Mesenchymal stem cell (in vitro differentiated cells and primary cell): ENCODE measurements around the gene BCL3.

Experiments used
- DNase-seq: peaks from one replicate; pipeline ENCODE4 v3.0.0-alpha.2; 2013
- H2AFZ ChIP-seq: one replicate; pipeline ENCODE4 v1.6.1; 2013; ENCODE audit warnings: low read depth, mild to moderate bottlenecking, control low read depth, inconsistent platforms, low read length, moderate library complexity
- H2AK5ac ChIP-seq: 2 replicates; pipeline ENCODE4 v1.6.1; 2013; ENCODE audit warnings: low read length, moderate library complexity, mild to moderate bottlenecking, inconsistent platforms; ENCODE audit not compliant: severe bottlenecking
- H2BK120ac ChIP-seq: one replicate; pipeline ENCODE4 v1.6.1; 2013; ENCODE audit warnings: low read depth, mild to moderate bottlenecking, inconsistent platforms, low read length, moderate library complexity
- H2BK12ac ChIP-seq, 2 experiments: one replicate each; pipeline ENCODE4 v1.6.1; 2013; ENCODE audit warnings: inconsistent platforms in 2 of 2, low read length in 2 of 2, mild to moderate bottlenecking in 2 of 2, moderate library complexity in 2 of 2, control low read depth in 1 of 2
- H2BK15ac ChIP-seq: one replicate; pipeline ENCODE4 v1.6.1; 2013; ENCODE audit warnings: mild to moderate bottlenecking, low read depth, inconsistent platforms; ENCODE audit not compliant: poor library complexity, severe bottlenecking
- H2BK5ac ChIP-seq: 2 replicates; pipeline ENCODE4 v1.6.1; 2013; ENCODE audit warnings: low read depth, mild to moderate bottlenecking, low read length, control low read depth, inconsistent platforms; ENCODE audit not compliant: poor library complexity, severe bottlenecking
- H3K14ac ChIP-seq, 2 experiments: one replicate each; pipeline ENCODE4 v1.6.1; 2013; ENCODE audit warnings: inconsistent platforms in 2 of 2, low read length in 2 of 2, control low read depth in 1 of 2, mild to moderate bottlenecking in 1 of 2, moderate library complexity in 1 of 2
- H3K18ac ChIP-seq, 2 experiments: one replicate each; pipeline ENCODE4 v1.6.1; 2013; ENCODE audit warnings: inconsistent platforms in 2 of 2, low read length in 2 of 2, control low read depth in 1 of 2, low read depth in 1 of 2, mild to moderate bottlenecking in 1 of 2
- H3K23ac ChIP-seq, 2 experiments: one replicate each; pipeline ENCODE4 v1.6.1; 2013; ENCODE audit warnings: inconsistent platforms in 2 of 2, low read length in 2 of 2, mild to moderate bottlenecking in 2 of 2, moderate library complexity in 2 of 2, control low read depth in 1 of 2
- H3K27ac ChIP-seq: 2 replicates; pipeline ENCODE4 v1.5.1; 2013; ENCODE audit warnings: mild to moderate bottlenecking, moderate library complexity, low read length, control low read depth, inconsistent platforms; ENCODE audit not compliant: poor library complexity, severe bottlenecking
- H3K27me3 ChIP-seq, 2 experiments: 2 replicates each; pipeline versions ENCODE4 v1.6.1 to v1.7.0; 2013; ENCODE audit warnings: low read length in 2 of 2, mild to moderate bottlenecking in 2 of 2, moderate library complexity in 2 of 2, control low read depth in 1 of 2, inconsistent platforms in 1 of 2; ENCODE audit not compliant: control insufficient read depth in 1 of 2, insufficient read depth in 1 of 2
- H3K36me3 ChIP-seq, 2 experiments: 2 replicates each; pipeline versions ENCODE4 v1.6.1 to v1.7.0; 2013; ENCODE audit warnings: low read length in 2 of 2, control low read depth in 1 of 2, inconsistent platforms in 1 of 2, low read depth in 1 of 2, mild to moderate bottlenecking in 1 of 2; ENCODE audit not compliant: insufficient read depth in 2 of 2, control insufficient read depth in 1 of 2
- H3K4ac ChIP-seq, 2 experiments: one replicate each; pipeline ENCODE4 v1.6.1; 2013; ENCODE audit warnings: inconsistent platforms in 2 of 2, low read length in 2 of 2, mild to moderate bottlenecking in 2 of 2, moderate library complexity in 2 of 2, control low read depth in 1 of 2, low read depth in 1 of 2
- H3K4me1 ChIP-seq: 2 replicates; pipeline ENCODE4 v1.6.1; 2013; ENCODE audit warnings: low read depth, low read length, control low read depth; ENCODE audit not compliant: control insufficient read depth, insufficient read depth
- H3K4me2 ChIP-seq: 2 replicates; pipeline ENCODE4 v1.6.1; 2013; ENCODE audit warnings: low read length, mild to moderate bottlenecking, inconsistent platforms; ENCODE audit not compliant: poor library complexity, severe bottlenecking
- H3K4me3 ChIP-seq, 2 experiments: 2 replicates each; pipeline versions ENCODE4 v1.5.1 to v1.7.0; 2013; ENCODE audit warnings: low read length in 2 of 2, mild to moderate bottlenecking in 2 of 2, control low read depth in 1 of 2, low read depth in 1 of 2; ENCODE audit not compliant: insufficient read depth in 1 of 2
- H3K79me1 ChIP-seq: replicated peaks from 2 replicates; pipeline ENCODE4 v1.6.1; 2013; ENCODE audit warnings: mild to moderate bottlenecking, control low read depth, low read length, inconsistent platforms; ENCODE audit not compliant: poor library complexity, severe bottlenecking
- H3K9ac ChIP-seq: 2 replicates; pipeline ENCODE4 v1.7.0; 2013; ENCODE audit warnings: mild to moderate bottlenecking, low read length, moderate library complexity
- H3K9me3 ChIP-seq: 2 replicates; pipeline ENCODE4 v1.7.0; 2013; ENCODE audit warnings: mild to moderate bottlenecking, low read length; ENCODE audit not compliant: control insufficient read depth
- H4K8ac ChIP-seq: one replicate; pipeline ENCODE4 v1.6.1; 2013; ENCODE audit warnings: inconsistent platforms, mild to moderate bottlenecking, low read length, moderate library complexity
- H4K91ac ChIP-seq: one replicate; pipeline ENCODE4 v1.6.1; 2013; ENCODE audit warnings: mild to moderate bottlenecking, low read length, inconsistent platforms
- WGBS: methylation state at CpG from one replicate; pipeline ENCODE4 v1.1.7; 2013; ENCODE audit warnings: mixed read lengths; 5-methylcytosine and 5-hydroxymethylcytosine counted together

Gene BCL3

DNA sequence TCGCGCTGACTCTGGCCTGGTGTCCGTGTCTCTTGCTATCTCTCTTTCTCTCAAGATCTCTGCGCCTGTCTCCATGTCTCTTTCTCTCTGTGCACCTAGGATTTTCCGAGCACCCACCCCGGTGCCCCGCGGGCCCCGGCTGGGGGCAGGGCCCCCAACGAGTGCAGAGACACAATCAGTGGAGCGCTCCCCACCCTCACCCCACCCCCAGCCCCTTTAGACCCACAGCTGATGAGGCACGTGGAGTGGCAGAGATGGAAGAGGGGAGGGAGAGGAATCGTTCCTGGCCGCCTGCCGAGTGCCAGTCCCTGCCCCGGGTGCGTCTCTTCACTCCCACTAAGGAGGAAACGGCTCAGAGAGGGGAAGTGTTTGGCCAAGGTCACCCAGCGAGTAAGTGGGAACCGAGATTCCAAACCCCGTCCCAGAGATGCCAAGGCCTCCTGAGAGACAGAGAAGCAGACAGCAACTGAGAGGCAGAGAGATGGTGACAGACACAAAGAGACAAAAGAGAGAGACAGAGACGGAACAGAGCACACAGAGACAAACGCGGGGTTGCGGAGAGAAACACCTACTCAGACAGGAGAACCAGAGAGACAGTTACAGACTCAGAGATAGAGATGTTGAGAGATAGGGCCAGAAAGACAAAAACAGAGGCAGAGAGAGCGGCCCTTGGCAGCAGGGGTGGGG lies 626 bp upstream of the BCL3 start:
- Histone ChIP-seq H3K4me1 (peaks cover 34% of the 10 kb centered on the region), H2AFZ (no peak overlapping the region), H3K9me3 (no peaks in the 10 kb centered on the region), H3K4me3 (peak overlapping the region; percentile 66 to 84), H3K4me2 (peak overlapping the region; percentile 72), H3K36me3 (peaks cover 8 to 27% of the 10 kb centered on the region in 2 experiments), H3K4ac (peak overlapping the region; percentile 59 to 90), H4K91ac (peak overlapping the region; percentile 83), H3K79me1 (peaks cover 7% of the 10 kb centered on the region), H3K18ac (peak overlapping the region; percentile 58 to 75), H2BK12ac (peak overlapping the region; percentile 65 to 70), H3K27me3 (no peaks in the 10 kb centered on the region), H2BK5ac (peak overlapping the region; percentile 5), H2AK5ac (no peak overlapping the region), H4K8ac (peak overlapping the region; percentile 45), H3K9ac (peak overlapping the region; percentile 91), H3K23ac (peak overlapping the region in 1 of 2 experiments; percentile 86), H3K14ac (peak overlapping the region in 1 of 2 experiments; percentile 37), H3K27ac (peak overlapping the region; percentile 56), H2BK15ac (peak overlapping the region; percentile 93), H2BK120ac (peak overlapping the region; percentile 100)
- 2% methylated on average over 20 of the region's 26 CpGs for WGBS
- peak; percentile 86 for DNase-seq

DNA sequence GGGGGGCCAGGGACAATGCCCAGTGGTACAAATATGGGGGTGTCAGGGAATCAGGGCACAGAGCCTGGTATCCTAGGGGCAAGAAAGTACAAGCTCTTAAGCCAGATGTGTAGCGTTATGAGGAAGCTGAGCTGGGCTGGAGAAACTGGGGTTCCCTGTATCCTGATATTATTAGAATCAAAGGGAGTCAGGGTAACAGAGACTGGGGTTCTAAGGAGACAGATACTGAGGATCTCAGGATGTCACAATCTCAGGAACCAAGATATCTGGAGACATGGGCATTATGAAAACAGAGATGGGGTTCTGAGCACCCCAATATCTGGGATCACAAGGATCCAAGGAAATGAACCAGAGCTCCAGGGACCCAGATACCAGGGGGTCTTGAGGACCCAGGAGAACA lies 784 bp downstream of the BCL3 start:
- H3K4me1 ChIP-seq = peaks cover 46% of the 10 kb centered on the region
- H4K8ac ChIP-seq = no peak overlapping the region
- H3K14ac ChIP-seq = no peak overlapping the region
- peak overlapping the region in 1 of 2 experiments; percentile 93 for H3K18ac ChIP-seq
- no peak overlapping the region for H2AK5ac ChIP-seq
- peak overlapping the region in 1 of 2 experiments; percentile 28 for H3K23ac ChIP-seq
- H2BK12ac ChIP-seq = no peak overlapping the region
- H3K4ac ChIP-seq = peak overlapping the region in 1 of 2 experiments; percentile 89
- no peak overlapping the region for H2BK15ac ChIP-seq
- 45% methylated on average over 1 of the region's 1 CpG for WGBS
- DNase-seq = no peak
- no peak overlapping the region for H2AFZ ChIP-seq
- H3K4me3 ChIP-seq = peak overlapping the region in 1 of 2 experiments; percentile 83
- H3K9ac ChIP-seq = peak overlapping the region; percentile 89
- no peaks in the 10 kb centered on the region for H3K27me3 ChIP-seq
- peak overlapping the region; percentile 86 for H3K4me2 ChIP-seq
- no peaks in the 10 kb centered on the region for H3K9me3 ChIP-seq
- H2BK120ac ChIP-seq = peak overlapping the region; percentile 100
- H3K79me1 ChIP-seq = peaks cover 7% of the 10 kb centered on the region
- no peak overlapping the region for H3K27ac ChIP-seq
- H3K36me3 ChIP-seq = peaks cover 8 to 30% of the 10 kb centered on the region in 2 experiments
- no peak overlapping the region for H2BK5ac ChIP-seq
- H4K91ac ChIP-seq = peak overlapping the region; percentile 85

DNA sequence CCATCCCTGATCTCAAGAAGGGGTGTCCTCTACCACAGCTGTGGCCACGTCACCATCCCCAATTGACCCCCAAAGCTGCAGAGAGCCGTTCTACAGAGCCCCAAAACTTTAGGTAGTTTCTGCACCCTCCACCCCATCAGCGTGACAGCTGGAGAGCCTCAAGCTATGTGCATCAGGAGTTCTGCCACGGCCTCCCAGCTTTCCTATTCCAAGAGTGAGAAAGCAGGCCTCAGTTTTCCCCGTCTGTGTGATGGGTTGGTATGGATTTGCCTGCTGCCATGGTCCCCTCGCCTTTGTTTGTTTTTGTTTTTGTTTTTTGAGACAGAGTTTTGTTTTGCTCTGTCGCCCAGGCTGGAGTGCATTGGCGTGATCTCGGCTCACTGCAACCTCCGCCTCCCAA lies 1.5 kb downstream of the BCL3 start:
- Histone ChIP-seq H3K36me3 (peaks cover 8 to 34% of the 10 kb centered on the region in 2 experiments), H3K9ac (peak overlapping the region; percentile 89), H2AK5ac (no peak overlapping the region), H3K4me3 (peak overlapping the region in 1 of 2 experiments; percentile 83), H3K79me1 (peaks cover 7% of the 10 kb centered on the region), H3K14ac (no peak overlapping the region), H2AFZ (no peak overlapping the region), H3K4me2 (no peak overlapping the region), H2BK15ac (no peak overlapping the region), H2BK12ac (peak overlapping the region in 1 of 2 experiments; percentile 70), H4K8ac (no peak overlapping the region), H3K4me1 (peaks cover 49% of the 10 kb centered on the region), H4K91ac (no peak overlapping the region), H3K9me3 (no peaks in the 10 kb centered on the region), H3K27me3 (no peaks in the 10 kb centered on the region), H3K4ac (no peak overlapping the region), H3K23ac (no peak overlapping the region), H2BK120ac (no peak overlapping the region), H3K18ac (peak overlapping the region in 1 of 2 experiments; percentile 54), H3K27ac (no peak overlapping the region), H2BK5ac (no peak overlapping the region)
- DNase-seq = no peak
- 90% methylated on average over 10 of the region's 10 CpGs for WGBS

DNA sequence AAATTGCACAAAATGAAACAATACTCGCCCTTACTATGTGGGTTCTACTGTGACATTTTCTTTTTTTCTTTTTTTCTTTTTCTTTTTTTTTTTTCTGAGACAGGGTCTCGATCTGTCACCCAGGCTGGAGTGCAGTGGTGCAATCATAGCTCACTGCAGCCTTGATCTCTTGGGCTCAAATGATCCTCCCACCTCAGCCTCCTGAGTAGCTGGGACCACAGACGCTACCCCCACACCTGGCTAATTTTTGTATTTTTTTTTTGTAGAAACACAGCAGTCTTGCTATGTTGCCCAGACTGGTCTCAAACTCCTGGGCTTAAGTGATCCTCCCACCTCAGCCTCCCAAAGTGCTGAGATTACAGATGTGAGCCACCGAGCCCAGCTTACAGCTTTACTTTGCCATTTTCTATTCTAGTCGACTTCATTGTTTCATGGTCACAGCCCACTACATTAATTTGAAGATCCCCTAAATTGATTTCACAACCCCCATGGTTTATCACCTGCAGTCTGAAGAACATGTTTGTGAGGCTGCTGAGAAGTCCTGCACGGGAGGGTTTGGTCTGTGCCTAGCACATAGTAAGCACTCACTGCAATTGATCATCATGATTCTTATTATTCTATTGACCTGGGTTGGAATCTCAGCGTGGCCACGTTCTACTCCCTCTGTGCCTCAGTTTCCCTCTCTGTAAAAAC lies 3.8 kb downstream of the BCL3 start:
- peaks cover 52% of the 10 kb centered on the region for H3K4me1 ChIP-seq
- H2BK15ac ChIP-seq = no peak overlapping the region
- peak overlapping the region in 1 of 2 experiments; percentile 91 for H2BK12ac ChIP-seq
- H3K79me1 ChIP-seq = peaks cover 7% of the 10 kb centered on the region
- no peak overlapping the region for H3K4me2 ChIP-seq
- no peak overlapping the region for H3K23ac ChIP-seq
- no peak overlapping the region for H2BK5ac ChIP-seq
- no peak overlapping the region for H3K4ac ChIP-seq
- H3K9me3 ChIP-seq = no peaks in the 10 kb centered on the region
- H4K8ac ChIP-seq = no peak overlapping the region
- no peak overlapping the region for H2AFZ ChIP-seq
- no peak overlapping the region for H3K14ac ChIP-seq
- H3K4me3 ChIP-seq = peak overlapping the region in 1 of 2 experiments; percentile 83
- 81% methylated on average over 8 of the region's 8 CpGs for WGBS
- peak overlapping the region; percentile 89 for H3K9ac ChIP-seq
- H3K18ac ChIP-seq = no peak overlapping the region
- DNase-seq = no peak
- H4K91ac ChIP-seq = no peak overlapping the region
- no peaks in the 10 kb centered on the region for H3K27me3 ChIP-seq
- H2BK120ac ChIP-seq = no peak overlapping the region
- peaks cover 19 to 51% of the 10 kb centered on the region in 2 experiments for H3K36me3 ChIP-seq
- H3K27ac ChIP-seq = no peak overlapping the region
- peak overlapping the region; percentile 53 for H2AK5ac ChIP-seq
